IPS-NIHi7 (cell line): ENCODE data around the gene PDP2.
"Not testable (repeated sequence)": the region's sequence is repeated elsewhere in the genome, so short reads cannot be mapped to it uniquely, and the experiment has no call there.

ENCODE experiments used
- DNase-seq: peaks from one replicate; pipeline ENCODE4 v3.0.0; 2012; ENCODE audit warnings: mixed read lengths; ENCODE audit errors: extremely low spot score

The PDP2 gene

GRCh38 chr16:66919569-66920298 lies 39.4 kb downstream of the PDP2 start:
- DNase-seq, result no peak

- no peak for DNase-seq
Measured at GRCh38 chr16:66920299-66920590, 39.9 kb downstream of the PDP2 start.

GRCh38 chr16:66920924-66921680 lies 40.8 kb downstream of the PDP2 start:
- no peak for DNase-seq

- DNase-seq, result no peak
Measured at GRCh38 chr16:66921729-66922450, 41.6 kb downstream of the PDP2 start.

GRCh38 chr16:66923247-66923731 lies 43.0 kb downstream of the PDP2 start:
- DNase-seq, result no peak

DNA sequence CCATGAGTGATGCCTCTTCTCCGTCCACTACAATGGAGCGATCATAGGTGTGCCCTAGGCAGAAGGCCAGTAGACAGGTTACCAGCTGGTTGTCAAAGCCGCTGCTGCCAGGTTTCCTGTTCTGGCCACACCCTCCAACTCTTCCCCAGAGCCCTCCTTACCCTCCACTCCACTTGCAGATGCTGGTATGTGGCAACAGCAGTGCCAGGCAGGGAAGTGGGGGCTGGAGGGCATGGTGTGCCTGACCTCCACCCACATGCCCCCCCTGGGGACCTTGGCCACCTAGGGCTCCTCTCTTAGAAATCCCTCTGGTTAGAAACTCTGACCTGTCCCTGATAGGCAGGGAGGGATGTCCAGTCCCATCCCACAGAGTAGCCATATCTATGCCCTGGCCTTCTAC lies 43.6 kb downstream of the PDP2 start:
- no peak for DNase-seq

- DNase-seq, result peak; percentile 91
Measured at GRCh38 chr16:66924527-66925321, 44.4 kb downstream of the PDP2 start.

DNA sequence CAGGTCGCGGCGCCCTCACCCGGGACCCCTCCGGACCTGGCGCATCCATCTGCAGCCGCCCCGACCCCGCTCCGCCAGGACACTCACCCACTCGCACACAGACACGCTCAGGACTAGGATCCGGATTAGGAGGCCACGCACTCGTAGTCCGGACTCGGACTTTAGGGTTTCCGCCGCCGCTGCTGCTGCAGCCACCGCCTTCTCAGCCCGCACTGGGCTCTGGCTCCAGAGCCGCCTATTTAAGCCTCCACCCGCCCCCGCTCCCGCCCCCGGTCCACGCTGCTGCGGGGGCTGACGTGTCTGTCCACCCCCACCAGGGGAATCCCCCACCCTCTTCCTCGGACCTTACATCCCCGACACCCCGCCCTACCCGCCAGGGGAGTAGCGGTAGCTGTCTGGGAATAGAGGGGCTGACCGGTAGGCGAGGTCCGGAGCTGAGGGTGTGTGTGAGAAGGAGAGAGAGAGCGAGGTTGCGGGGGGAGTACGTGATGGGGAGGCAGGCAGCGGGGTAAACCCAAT lies 45.1 kb downstream of the PDP2 start, which contains the start of gene RRAD:
RRAD (minus strand) TSS at position 214 of the 519 bp plus-strand sequence. CDS start 356 bp downstream, outside the sequence.
- DNase-seq, result peak; percentile 54

DNA sequence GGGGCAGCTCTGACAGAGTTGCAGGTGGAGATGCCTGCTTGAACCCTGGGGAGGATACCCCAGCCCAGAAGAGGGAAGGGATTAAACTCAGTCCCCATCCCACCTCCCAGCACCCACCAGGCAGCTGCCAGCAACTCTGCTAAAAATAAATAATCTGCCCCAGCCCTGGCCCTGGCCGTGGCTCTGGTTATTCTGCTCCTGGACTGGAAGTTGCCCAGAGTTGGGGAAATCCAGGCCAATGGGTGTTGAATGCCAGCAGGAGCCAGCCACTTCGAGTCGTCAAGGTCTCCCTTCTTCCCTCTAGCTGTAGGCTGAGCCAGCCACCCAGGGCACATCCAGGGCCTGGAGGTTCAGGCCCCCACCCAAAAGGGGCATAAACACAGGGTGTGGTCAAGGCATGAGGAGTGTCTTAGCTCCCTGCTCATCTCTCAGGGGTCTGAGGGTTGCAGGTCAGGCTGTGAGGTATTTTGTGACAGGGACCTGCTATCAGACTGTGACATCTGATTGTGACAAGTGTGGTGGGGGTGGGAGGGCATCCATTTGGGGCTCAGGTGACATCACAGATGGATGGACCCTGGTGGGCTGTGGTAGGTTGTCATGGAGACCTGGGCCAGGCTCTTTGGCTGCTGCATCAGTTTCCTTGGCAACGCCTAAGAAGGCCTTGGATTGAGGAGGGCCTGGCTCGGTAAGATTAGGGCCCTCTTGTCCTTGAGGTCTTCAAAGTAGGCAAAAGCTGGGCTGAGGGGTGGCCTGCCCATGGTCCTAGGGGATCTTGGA lies 46.0 kb downstream of the PDP2 start:
- DNase-seq, result no peak

- no peak for DNase-seq
Measured at GRCh38 chr16:66926961-66927436, 46.7 kb downstream of the PDP2 start.

DNA sequence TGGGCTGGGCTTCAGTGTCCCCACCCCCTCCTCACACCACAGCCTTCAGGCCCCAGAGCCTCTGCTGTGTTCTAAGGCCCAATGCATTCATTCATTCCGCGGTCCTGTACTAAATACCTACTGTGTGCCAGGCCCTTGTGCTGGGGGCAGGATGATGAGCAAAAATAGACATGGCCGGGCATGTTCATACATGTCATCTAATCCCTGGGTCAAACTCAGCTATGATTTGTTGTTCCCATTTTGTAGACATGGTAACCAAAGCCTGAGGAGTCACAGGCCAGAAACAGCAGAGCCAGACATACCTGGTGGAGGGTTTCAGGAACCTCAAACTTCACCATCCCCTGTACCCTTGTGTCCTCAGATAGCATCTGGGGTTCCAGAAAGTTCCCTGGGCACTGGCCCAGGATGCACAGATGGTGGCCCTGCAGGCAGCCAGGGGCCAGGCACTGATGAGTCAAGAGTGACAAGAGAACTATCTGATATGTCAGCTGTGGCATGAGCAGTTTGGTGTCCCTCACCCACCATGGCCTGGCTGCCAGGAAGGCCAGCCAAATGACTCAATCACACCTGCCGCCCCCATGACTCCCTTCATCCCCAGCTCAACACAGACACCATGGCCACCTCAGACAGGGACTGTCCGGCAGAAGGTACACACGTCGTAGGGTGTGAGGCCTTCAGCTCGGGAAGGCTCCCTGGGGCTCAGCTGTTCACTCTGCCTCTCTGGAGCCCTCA lies 47.8 kb downstream of the PDP2 start:
- no peak for DNase-seq

- peak; percentile 65 for DNase-seq
Measured at GRCh38 chr16:66928702-66929388, 48.5 kb downstream of the PDP2 start.

DNA sequence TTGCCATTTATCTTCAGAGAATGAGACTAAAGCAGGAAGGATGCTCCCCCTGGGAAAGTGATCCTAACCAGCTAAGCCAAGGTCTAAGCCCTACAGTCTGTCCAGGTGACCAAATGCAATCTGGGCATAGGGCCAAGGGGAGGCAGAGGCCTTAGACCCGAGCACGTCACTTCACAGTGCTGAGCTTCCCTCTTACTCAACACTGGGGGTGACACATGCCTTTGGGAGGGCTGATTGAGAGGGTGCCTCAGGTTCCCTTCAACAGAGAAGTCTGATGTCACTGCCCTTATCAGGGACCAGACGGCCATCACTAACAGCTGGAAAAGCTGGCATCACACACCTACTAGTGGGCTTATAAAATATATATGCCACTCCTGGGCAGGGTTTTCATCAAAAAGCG lies 49.9 kb downstream of the PDP2 start:
- no peak for DNase-seq

DNA sequence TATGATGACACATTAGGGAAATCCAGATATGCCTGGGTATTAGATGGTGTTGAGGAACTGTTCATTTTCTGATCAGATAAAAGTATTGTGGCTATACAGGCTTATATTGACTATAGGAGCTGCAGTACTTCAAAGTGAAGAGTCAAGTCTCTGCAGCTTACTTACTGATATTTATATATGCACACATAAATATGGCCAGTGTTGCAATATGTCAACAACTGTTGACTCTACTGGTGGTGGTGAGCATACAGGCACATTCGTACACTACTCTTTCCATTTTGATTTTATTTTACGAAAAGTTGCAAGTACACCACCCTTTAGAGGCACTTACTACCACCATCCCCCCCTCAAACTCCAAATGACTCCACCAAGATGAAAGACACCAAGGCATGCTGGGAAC lies 51.4 kb downstream of the PDP2 start:
- DNase-seq, result no peak

DNA sequence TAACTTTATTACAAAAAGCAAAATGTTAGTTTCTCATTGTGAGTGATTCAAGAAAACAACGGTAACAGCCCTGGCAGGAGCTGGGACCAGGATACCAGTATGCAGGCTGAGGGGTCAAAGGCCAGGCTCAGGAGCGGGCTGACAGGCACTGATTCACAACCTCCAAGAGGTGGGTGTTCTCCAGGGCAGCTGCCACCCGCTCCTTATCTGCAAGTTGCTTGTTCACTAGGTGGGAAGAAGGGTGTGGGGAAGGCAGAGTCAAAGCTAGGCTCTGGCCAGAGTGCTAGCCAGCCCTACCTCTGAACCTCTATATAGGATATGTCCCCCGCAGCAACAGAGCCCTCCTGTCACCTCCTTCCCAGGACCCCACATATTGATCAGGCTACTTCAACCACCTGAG lies 51.8 kb downstream of the PDP2 start:
- DNase-seq, result no peak

DNA sequence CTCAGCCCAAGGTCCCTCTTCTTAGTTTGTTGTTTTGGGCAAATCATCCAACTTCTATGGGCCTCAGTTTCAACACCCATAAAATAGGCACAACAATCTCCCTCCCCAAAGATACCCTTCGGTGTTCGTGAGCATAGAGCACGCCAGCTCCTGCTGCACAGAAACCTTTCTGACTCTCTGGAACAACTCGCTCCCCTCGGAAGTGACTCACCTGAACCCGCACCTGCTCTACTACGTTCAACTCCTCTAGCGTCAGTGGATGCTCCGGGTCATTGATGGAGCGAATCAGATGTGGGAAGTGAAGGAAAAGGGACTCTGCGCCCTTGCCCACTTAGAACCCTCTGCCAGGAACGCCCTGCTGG lies 53.4 kb downstream of the PDP2 start:
- no peak for DNase-seq

GRCh38 chr16:66934138-66934838 lies 54.0 kb downstream of the PDP2 start, which contains the start of gene CIAO2B:
TSS of gene CIAO2B (minus strand) at chr16:66934402. CDS start at chr16:66934364, 38 bp downstream.
- peak; percentile 89 for DNase-seq

DNA sequence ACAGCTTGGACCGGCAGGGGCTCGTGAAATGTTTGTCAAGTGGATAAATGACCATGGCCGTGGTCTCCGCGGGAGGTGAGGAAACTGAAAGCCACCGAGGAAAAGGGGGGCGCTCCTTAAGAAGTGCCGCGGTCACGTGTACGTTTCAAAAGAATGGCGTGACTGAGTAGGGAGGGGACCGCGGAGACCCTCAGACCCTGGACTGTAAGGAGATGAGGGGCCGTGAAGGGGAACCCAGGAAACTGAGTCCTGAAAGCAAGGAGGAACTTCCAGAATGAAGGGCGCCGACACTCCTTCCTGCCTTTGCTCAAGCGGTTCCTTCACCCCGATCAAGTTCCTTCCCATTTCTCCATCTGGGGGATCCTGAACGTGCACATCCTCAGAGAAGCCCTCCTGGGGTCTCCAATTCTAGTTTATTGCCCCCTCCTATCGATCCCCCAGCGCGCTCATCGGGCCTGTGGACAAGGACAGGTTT lies 54.6 kb downstream of the PDP2 start:
- DNase-seq, result not testable (repeated sequence)
